Measurements from ENCODE around the gene DDA1.

Gene DDA1

GRCh38 chr19:17285415-17286135, 23.8 kb upstream of the DDA1 start:
- no peaks in the 10 kb centered on the region for H3K9me3 ChIP-seq
- no peaks in the 10 kb centered on the region for H3K36me3 ChIP-seq
- no peak overlapping the region for H3K4me3 ChIP-seq (ENCODE audit: low read depth in 1 of 2, low read length in 1 of 2)
- H3K4me1 ChIP-seq (ENCODE audit: control insufficient read depth in 1 of 2, insufficient read depth in 1 of 2, low read depth in 1 of 2, low read length in 1 of 2) = peaks cover 28 to 32% of the 10 kb centered on the region in 2 experiments
- TF ChIP-seq CTCF (IDR thresholded peaks at IDR 0.05) = no peak
- no peak overlapping the region for H3K27ac ChIP-seq
- no peaks in the 10 kb centered on the region for H3K27me3 ChIP-seq

- TF ChIP-seq CTCF (IDR thresholded peaks at IDR 0.05) = no peak
- Histone ChIP-seq H3K9me3 (no peaks in the 10 kb centered on the region), H3K4me3 (ENCODE audit: low read depth in 1 of 2, low read length in 1 of 2) (no peak overlapping the region), H3K27ac (no peak overlapping the region), H3K4me1 (ENCODE audit: control insufficient read depth in 1 of 2, insufficient read depth in 1 of 2, low read depth in 1 of 2, low read length in 1 of 2) (peaks cover 24 to 28% of the 10 kb centered on the region in 2 experiments), H3K36me3 (no peaks in the 10 kb centered on the region), H3K27me3 (no peaks in the 10 kb centered on the region)
Observed at GRCh38 chr19:17286263-17286662, 23.1 kb upstream of the DDA1 start.

GRCh38 chr19:17286752-17287151, 22.6 kb upstream of the DDA1 start:
- no peaks in the 10 kb centered on the region for H3K27me3 ChIP-seq
- H3K4me1 ChIP-seq (ENCODE audit: control insufficient read depth in 1 of 2, insufficient read depth in 1 of 2, low read depth in 1 of 2, low read length in 1 of 2) = peaks cover 20 to 24% of the 10 kb centered on the region in 2 experiments
- H3K36me3 ChIP-seq = no peaks in the 10 kb centered on the region
- no peak for TF ChIP-seq CTCF (IDR thresholded peaks at IDR 0.05)
- H3K27ac ChIP-seq = no peak overlapping the region
- H3K9me3 ChIP-seq = no peaks in the 10 kb centered on the region
- H3K4me3 ChIP-seq (ENCODE audit: low read depth in 1 of 2, low read length in 1 of 2) = no peak overlapping the region

GRCh38 chr19:17289489-17289888, 19.9 kb upstream of the DDA1 start:
- Histone ChIP-seq H3K9me3 (no peaks in the 10 kb centered on the region), H3K27ac (no peak overlapping the region), H3K4me3 (ENCODE audit: low read depth in 1 of 2, low read length in 1 of 2) (no peak overlapping the region), H3K4me1 (ENCODE audit: control insufficient read depth in 1 of 2, insufficient read depth in 1 of 2, low read depth in 1 of 2, low read length in 1 of 2) (peaks cover 21 to 24% of the 10 kb centered on the region in 2 experiments), H3K36me3 (peaks cover 5% of the 10 kb centered on the region), H3K27me3 (no peaks in the 10 kb centered on the region)
- TF ChIP-seq CTCF (IDR thresholded peaks at IDR 0.05) = no peak

GRCh38 chr19:17292301-17293074, 16.9 kb upstream of the DDA1 start:
- peak overlapping the region; percentile 60 to 69 for H3K4me3 ChIP-seq (ENCODE audit: low read depth in 1 of 2, low read length in 1 of 2)
- H3K27me3 ChIP-seq = no peaks in the 10 kb centered on the region
- no peaks in the 10 kb centered on the region for H3K9me3 ChIP-seq
- H3K27ac ChIP-seq = peak overlapping the region; percentile 47
- peaks cover 32 to 39% of the 10 kb centered on the region in 2 experiments for H3K4me1 ChIP-seq (ENCODE audit: control insufficient read depth in 1 of 2, insufficient read depth in 1 of 2, low read depth in 1 of 2, low read length in 1 of 2)
- no peak for TF ChIP-seq CTCF (IDR thresholded peaks at IDR 0.05)
- H3K36me3 ChIP-seq = peaks cover 5% of the 10 kb centered on the region
